B cell (primary cell): ENCODE results near the gene SUSD3. TPM values are rescaled to one million over a fixed set of nuclear protein-coding genes. Genes with fewer than 3 reads are reported as not detected.
A peak's percentile ranks its signal among the peaks of the same experiment; 100 is the strongest.

Source experiments
- ATAC-seq: fragments of 200-7000 bp; cut with Tn5 transposase; one replicate; pipeline ENCODE4 v1.10.0; 2021; ENCODE audit warnings: low read depth, mild to moderate bottlenecking, moderate number of reproducible peaks, moderate library complexity
- CTCF ChIA-PET: fragments of 350-600 bp; sonication (Branson Sonifier 250); formaldehyde crosslinking; loops from one replicate; lab custom pipeline; 2021; ENCODE audit warnings: antibody characterized with exemption, inconsistent platforms; lab: Charles Lee
- POLR2A ChIA-PET: fragments of 350-600 bp; sonication (Branson Sonifier 250); formaldehyde crosslinking; loops from one replicate; lab custom pipeline; 2021; ENCODE audit warnings: antibody characterized with exemption; lab: Charles Lee
- DNase-seq: peaks from one replicate; pipeline ENCODE4 v3.0.0; 2013
- H2AFZ ChIP-seq: 2 replicates; pipeline ENCODE4 v1.6.1; 2012; ENCODE audit warnings: mild to moderate bottlenecking, low read depth, low read length; ENCODE audit not compliant: insufficient read depth, poor library complexity, severe bottlenecking
- H3K27ac ChIP-seq, 2 donors: 1 replicate in 1 of 2; 2 replicates in 1 of 2; pipeline ENCODE4 v1.5.1; 2012 to 2013; ENCODE audit warnings: low read length in 2 of 2, mild to moderate bottlenecking in 2 of 2, moderate library complexity in 1 of 2
- H3K27me3 ChIP-seq, 4 experiments: fragments of 200-600 bp in 1 of 4; sonication (generic) in 1 of 4; replicated peaks in 1 of 4; 1 replicate in 2 of 4; 2 replicates in 2 of 4; pipeline versions ENCODE4 v1.6.1 to v1.7.0; 2013 to 2016; ENCODE audit warnings: low read length in 3 of 4, mild to moderate bottlenecking in 2 of 4, mixed read lengths in 1 of 4, moderate library complexity in 1 of 4; ENCODE audit not compliant: insufficient read depth in 4 of 4, control insufficient read depth in 3 of 4; ENCODE audit errors: control extremely low read depth in 1 of 4
- H3K36me3 ChIP-seq, 2 experiments: replicated peaks in 1 of 2; 1 replicate in 1 of 2; 2 replicates in 1 of 2; pipeline versions ENCODE4 v1.6.1 to v1.7.1; 2013; ENCODE audit warnings: low read length in 1 of 2; ENCODE audit not compliant: insufficient read depth in 2 of 2, control insufficient read depth in 1 of 2; ENCODE audit errors: control extremely low read depth in 1 of 2, extremely low read depth in 1 of 2
- H3K4me1 ChIP-seq, 2 donors: fragments of 200-600 bp in 1 of 2; sonication (generic) in 1 of 2; 1 replicate in 1 of 2; 2 replicates in 1 of 2; pipeline versions ENCODE4 v1.5.1 to v1.6.1; 2013 to 2017; ENCODE audit warnings: low read length in 2 of 2; ENCODE audit not compliant: control insufficient read depth in 2 of 2, insufficient read depth in 2 of 2
- H3K4me2 ChIP-seq: replicated peaks from 2 replicates; pipeline ENCODE3; 2012; ENCODE audit warnings: mild to moderate bottlenecking, low read depth, low read length; ENCODE audit not compliant: poor library complexity, severe bottlenecking
- H3K4me3 ChIP-seq, 5 experiments: fragments of 200-600 bp in 1 of 5; sonication (generic) in 1 of 5; 1 replicate in 3 of 5; 2 replicates in 2 of 5; pipeline versions ENCODE4 v1.5.1 to v1.7.0; 2011 to 2016; ENCODE audit warnings: low read length in 4 of 5, mild to moderate bottlenecking in 4 of 5, low read depth in 2 of 5, control low read depth in 1 of 5, moderate library complexity in 1 of 5; ENCODE audit not compliant: insufficient read depth in 1 of 5; ENCODE audit errors: control extremely low read depth in 1 of 5, extremely low read depth in 1 of 5
- H3K79me2 ChIP-seq: fragments of 200-600 bp; sonication (generic); one replicate; pipeline ENCODE4 v1.6.0; 2016; ENCODE audit warnings: low read length; ENCODE audit not compliant: control insufficient read depth, insufficient read depth
- H3K9ac ChIP-seq: fragments of 200-600 bp; sonication (generic); 2 replicates; pipeline ENCODE4 v1.6.1; 2017; ENCODE audit warnings: mild to moderate bottlenecking, low read length, moderate library complexity
- H3K9me3 ChIP-seq, 3 donors: one replicate each; pipeline versions ENCODE4 v1.6.1 to v1.7.1; 2013; ENCODE audit warnings: low read length in 2 of 3; ENCODE audit not compliant: control insufficient read depth in 2 of 3, insufficient read depth in 1 of 3; ENCODE audit errors: control extremely low read depth in 1 of 3
- H4K20me1 ChIP-seq: 2 replicates; pipeline ENCODE4 v1.6.0; 2012; ENCODE audit warnings: mild to moderate bottlenecking, low read length; ENCODE audit not compliant: insufficient read depth, control insufficient read depth, poor library complexity, severe bottlenecking
- H3K27ac Mint-ChIP-seq: one replicate; pipeline ENCODE4 v1.8.0; 2021; ENCODE audit warnings: mixed read lengths
- H3K27me3 Mint-ChIP-seq: one replicate; pipeline ENCODE4 v1.8.0; 2021; ENCODE audit warnings: mixed read lengths
- H3K4me1 Mint-ChIP-seq: one replicate; pipeline ENCODE4 v1.8.0; 2021; ENCODE audit warnings: mixed read lengths
- H3K4me3 Mint-ChIP-seq: one replicate; pipeline ENCODE4 v1.8.0; 2021; ENCODE audit warnings: mixed read lengths
- H3K9me3 Mint-ChIP-seq: one replicate; pipeline ENCODE4 v1.8.0; 2022; ENCODE audit warnings: mixed read lengths; ENCODE audit not compliant: insufficient read depth
- CTCF ChIP-seq: fragments of 200-600 bp; IDR thresholded peaks from one replicate; pipeline ENCODE4 v1.8.0; 2022; ENCODE audit warnings: antibody characterized with exemption, mild to moderate bottlenecking
- EZH2 ChIP-seq: IDR thresholded peaks from 2 replicates; pipeline ENCODE4 v1.6.1; 2012; ENCODE audit warnings: borderline replicate concordance, low read depth, mild to moderate bottlenecking, moderate library complexity, low read length; ENCODE audit not compliant: insufficient read depth, poor library complexity, severe bottlenecking
- WGBS: methylation state at CpG from one replicate; pipeline ENCODE4 v1.1.5; 2013; ENCODE audit warnings: missing lambda C conversion rate; ENCODE audit not compliant: insufficient coverage; 5-methylcytosine and 5-hydroxymethylcytosine counted together
- intact Hi-C: fragments of 100-400 bp; cut with micrococcal nuclease; formaldehyde crosslinking; loops from one replicate; pipeline ENCODE4 v1.10.0; 2022
- polyA plus RNA-seq: library from polyadenylated mRNA; depleted of rRNA; stranded (reverse); fragments of >200 nt; gene quantifications from 2 replicates; pipeline ENCODE4 v1.2.3, GENCODE V29; 2012
- total RNA-seq, 2 donors: library from RNA; stranded (reverse); fragments of 120-200 nt in 1 of 2; gene quantifications; 1 replicate in 1 of 2; 2 replicates in 1 of 2; pipeline versions ENCODE4 v1.2.3 to v1.2.4, GENCODE V29; 2013 to 2022

The SUSD3 gene
- total and polyA plus RNA-seq, 2 donors (not counting 1 experiment from before 2014, with no cell fraction given) = 41.0 to 85.0 TPM

GRCh38 chr9:93024646-93024910 is 33.9 kb upstream of the SUSD3 start:
- H3K9me3 ChIP-seq = no peaks in the 10 kb centered on the region
- 86% methylated on average over 4 of the region's 4 CpGs for WGBS
- peaks cover 0 to 77% of the 10 kb centered on the region in 2 experiments for H3K36me3 ChIP-seq
- H3K27ac ChIP-seq = no peak overlapping the region
- intact Hi-C loops = no loop called here
- peak overlapping the region; percentile 20 for H3K27ac Mint-ChIP-seq
- peaks cover 21% of the 10 kb centered on the region for H4K20me1 ChIP-seq
- H3K9ac ChIP-seq = no peak overlapping the region
- no peaks in the 10 kb centered on the region for H3K27me3 ChIP-seq
- no peak for ATAC-seq
- peaks cover 42% of the 10 kb centered on the region for H3K4me1 Mint-ChIP-seq
- H3K27me3 Mint-ChIP-seq = no peaks in the 10 kb centered on the region
- CTCF ChIA-PET = interaction anchor here (0.6 to 2.5 kb wide), 3 partner anchors 20 to 85 kb away, joined by 3 to 9 read pairs (median 8); no protein-coding TSS in a partner anchor
- POLR2A ChIA-PET = no interaction called here
- DNase-seq = no peak
- no peaks in the 10 kb centered on the region for H3K9me3 Mint-ChIP-seq
- peaks cover 3% of the 10 kb centered on the region for H3K79me2 ChIP-seq
- no peak for TF ChIP-seq CTCF
- no peak for TF ChIP-seq EZH2
- no peak overlapping the region for H2AFZ ChIP-seq
- H3K4me2 ChIP-seq = no peak overlapping the region
- H3K4me3 Mint-ChIP-seq = no peak overlapping the region
- no peak overlapping the region for H3K4me3 ChIP-seq
- peaks cover 30 to 34% of the 10 kb centered on the region in 2 donors for H3K4me1 ChIP-seq

- peaks cover 0 to 77% of the 10 kb centered on the region in 2 experiments for H3K36me3 ChIP-seq
- ATAC-seq (no peak), DNase-seq (no peak)
- Mint-ChIP-seq H3K4me1 (peaks cover 47% of the 10 kb centered on the region), H3K4me3 (no peak overlapping the region), H3K9me3 (no peaks in the 10 kb centered on the region), H3K27me3 (no peaks in the 10 kb centered on the region), H3K27ac (peak overlapping the region; percentile 68)
- peaks cover 8% of the 10 kb centered on the region for H3K79me2 ChIP-seq
- H3K9me3 ChIP-seq = no peaks in the 10 kb centered on the region
- peak overlapping the region in 1 of 2 donors; percentile 8 for H3K27ac ChIP-seq
- intact Hi-C loops = no loop called here
- H3K4me1 ChIP-seq = peaks cover 30 to 39% of the 10 kb centered on the region in 2 donors
- no peaks in the 10 kb centered on the region for H3K27me3 ChIP-seq
- no peak overlapping the region for H3K4me2 ChIP-seq
- H3K9ac ChIP-seq = no peak overlapping the region
- ChIA-PET POLR2A (interaction anchor here (1.5 to 2.2 kb wide), 2 partner anchors 28 to 40 kb away, joined by 3 to 7 read pairs; no protein-coding TSS in a partner anchor), CTCF (interaction anchor here (2.0 to 2.5 kb wide), 2 partner anchors 21 to 84 kb away, joined by 8 to 9 read pairs; no protein-coding TSS in a partner anchor)
- H4K20me1 ChIP-seq = peaks cover 18% of the 10 kb centered on the region
- no peak overlapping the region for H3K4me3 ChIP-seq
- no peak overlapping the region for H2AFZ ChIP-seq
- WGBS = 98% methylated on average over 8 of the region's 11 CpGs
- TF ChIP-seq EZH2 = no peak
- no peak for TF ChIP-seq CTCF
Measured at GRCh38 chr9:93024986-93025630, 33.4 kb upstream of the SUSD3 start.
